Measurements from ENCODE around the gene AFTPH.

AFTPH gene

GRCh38 chr2:64479259-64480117 is 44.6 kb upstream of the AFTPH start:
- no peak for TF ChIP-seq USF1 (IDR thresholded peaks at IDR 0.05)
- TF ChIP-seq CEBPB (IDR thresholded peaks at IDR 0.05), result no peak
- TF ChIP-seq YY1 (IDR thresholded peaks at IDR 0.05; ENCODE audit: low read depth), result no peak
- TF ChIP-seq NFIC (IDR thresholded peaks at IDR 0.05), result no peak
- no peak for TF ChIP-seq MAX (IDR thresholded peaks at IDR 0.05)
- TF ChIP-seq TCF12 (IDR thresholded peaks at IDR 0.05; ENCODE audit: low read depth), result no peak
- TF ChIP-seq TEAD4 (IDR thresholded peaks at IDR 0.05), result no peak
- no peak for TF ChIP-seq FOXM1 (IDR thresholded peaks at IDR 0.05; ENCODE audit: borderline replicate concordance, low read depth)
- TF ChIP-seq RAD21 (IDR thresholded peaks at IDR 0.05; ENCODE audit: low read depth), result no peak
- TF ChIP-seq EGR1 (IDR thresholded peaks at IDR 0.05), result no peak
- no peak for TF ChIP-seq TAF1 (IDR thresholded peaks at IDR 0.05; ENCODE audit: low read depth)
- TF ChIP-seq REST (IDR thresholded peaks at IDR 0.05; ENCODE audit: low read depth), result no peak
- no peak for TF ChIP-seq CREB1 (IDR thresholded peaks at IDR 0.05; ENCODE audit: low read depth)
- TF ChIP-seq EP300 (IDR thresholded peaks at IDR 0.05; ENCODE audit: borderline replicate concordance), result no peak
- TF ChIP-seq ZBTB7A (IDR thresholded peaks at IDR 0.05; ENCODE audit: low read depth), result no peak

GRCh38 chr2:64481665-64482064 is 42.5 kb upstream of the AFTPH start:
- TF ChIP-seq MAX (IDR thresholded peaks at IDR 0.05) (no peak), EP300 (IDR thresholded peaks at IDR 0.05; ENCODE audit: borderline replicate concordance) (no peak), EGR1 (IDR thresholded peaks at IDR 0.05) (no peak), TAF1 (IDR thresholded peaks at IDR 0.05; ENCODE audit: low read depth) (no peak), CEBPB (IDR thresholded peaks at IDR 0.05) (no peak), CREB1 (IDR thresholded peaks at IDR 0.05; ENCODE audit: low read depth) (no peak), TEAD4 (IDR thresholded peaks at IDR 0.05) (no peak), USF1 (IDR thresholded peaks at IDR 0.05) (no peak), NFIC (IDR thresholded peaks at IDR 0.05) (no peak), YY1 (IDR thresholded peaks at IDR 0.05; ENCODE audit: low read depth) (no peak), RAD21 (IDR thresholded peaks at IDR 0.05; ENCODE audit: low read depth) (no peak), ZBTB7A (IDR thresholded peaks at IDR 0.05; ENCODE audit: low read depth) (no peak)

GRCh38 chr2:64482243-64482642 is 41.9 kb upstream of the AFTPH start:
- no peak for TF ChIP-seq EGR1 (IDR thresholded peaks at IDR 0.05)
- TF ChIP-seq YY1 (IDR thresholded peaks at IDR 0.05; ENCODE audit: low read depth), result no peak
- no peak for TF ChIP-seq CREB1 (IDR thresholded peaks at IDR 0.05; ENCODE audit: low read depth)
- no peak for TF ChIP-seq FOXM1 (IDR thresholded peaks at IDR 0.05; ENCODE audit: borderline replicate concordance, low read depth)
- TF ChIP-seq NFIC (IDR thresholded peaks at IDR 0.05), result no peak
- TF ChIP-seq RAD21 (IDR thresholded peaks at IDR 0.05; ENCODE audit: low read depth), result no peak
- TF ChIP-seq TEAD4 (IDR thresholded peaks at IDR 0.05), result no peak
- TF ChIP-seq REST (IDR thresholded peaks at IDR 0.05; ENCODE audit: low read depth), result no peak
- no peak for TF ChIP-seq TCF12 (IDR thresholded peaks at IDR 0.05; ENCODE audit: low read depth)
- no peak for TF ChIP-seq ZBTB7A (IDR thresholded peaks at IDR 0.05; ENCODE audit: low read depth)
- no peak for TF ChIP-seq USF1 (IDR thresholded peaks at IDR 0.05)
- TF ChIP-seq EP300 (IDR thresholded peaks at IDR 0.05; ENCODE audit: borderline replicate concordance), result no peak
- TF ChIP-seq CEBPB (IDR thresholded peaks at IDR 0.05), result no peak
- no peak for TF ChIP-seq TAF1 (IDR thresholded peaks at IDR 0.05; ENCODE audit: low read depth)
- TF ChIP-seq MAX (IDR thresholded peaks at IDR 0.05), result no peak

- TF ChIP-seq USF1 (IDR thresholded peaks at IDR 0.05), result no peak
- no peak for TF ChIP-seq RAD21 (IDR thresholded peaks at IDR 0.05; ENCODE audit: low read depth)
- no peak for TF ChIP-seq EP300 (IDR thresholded peaks at IDR 0.05; ENCODE audit: borderline replicate concordance)
- TF ChIP-seq REST (IDR thresholded peaks at IDR 0.05; ENCODE audit: low read depth), result no peak
- no peak for TF ChIP-seq EGR1 (IDR thresholded peaks at IDR 0.05)
- TF ChIP-seq TCF12 (IDR thresholded peaks at IDR 0.05; ENCODE audit: low read depth), result no peak
- TF ChIP-seq ZBTB7A (IDR thresholded peaks at IDR 0.05; ENCODE audit: low read depth), result no peak
- no peak for TF ChIP-seq TAF1 (IDR thresholded peaks at IDR 0.05; ENCODE audit: low read depth)
- TF ChIP-seq YY1 (IDR thresholded peaks at IDR 0.05; ENCODE audit: low read depth), result no peak
- TF ChIP-seq TEAD4 (IDR thresholded peaks at IDR 0.05), result no peak
- TF ChIP-seq FOXM1 (IDR thresholded peaks at IDR 0.05; ENCODE audit: borderline replicate concordance, low read depth), result no peak
- no peak for TF ChIP-seq MAX (IDR thresholded peaks at IDR 0.05)
Measured at GRCh38 chr2:64482765-64483504, 41.2 kb upstream of the AFTPH start.
